GM18499 (cell line): Measurements from ENCODE around the gene SLAIN1.
A peak's percentile ranks its signal among the peaks of the same experiment; 100 is the strongest.

Source experiments
- ATAC-seq: cut with Tn5 transposase; IDR thresholded peaks from one replicate; pipeline ENCODE4 v1.9.1; 2021; ENCODE audit warnings: moderate number of reproducible peaks; ENCODE audit not compliant: insufficient read depth, unreplicated experiment

The SLAIN1 gene

GRCh38 chr13:77703408-77703807 is 5.9 kb downstream of the SLAIN1 start:
- ATAC-seq = no peak

GRCh38 chr13:77714119-77714755 is 16.8 kb downstream of the SLAIN1 start:
- ATAC-seq = no peak

- no peak for ATAC-seq
Observed at GRCh38 chr13:77715233-77715891, 17.9 kb downstream of the SLAIN1 start.

GRCh38 chr13:77716692-77717091 is 19.2 kb downstream of the SLAIN1 start:
- ATAC-seq = no peak

GRCh38 chr13:77717508-77717907 is 20.0 kb downstream of the SLAIN1 start:
- no peak for ATAC-seq

GRCh38 chr13:77719128-77719527 is 21.6 kb downstream of the SLAIN1 start:
- no peak for ATAC-seq

- ATAC-seq = no peak
Observed at GRCh38 chr13:77720988-77721387, 23.5 kb downstream of the SLAIN1 start.

- ATAC-seq = no peak
Observed at GRCh38 chr13:77724092-77724491, 26.6 kb downstream of the SLAIN1 start.

GRCh38 chr13:77725071-77725470 is 27.6 kb downstream of the SLAIN1 start:
- ATAC-seq = no peak

GRCh38 chr13:77728265-77729125 is 31.0 kb downstream of the SLAIN1 start:
- ATAC-seq = no peak

GRCh38 chr13:77729502-77730221 is 32.2 kb downstream of the SLAIN1 start:
- peak; percentile 96 for ATAC-seq

GRCh38 chr13:77730572-77730971 is 33.1 kb downstream of the SLAIN1 start:
- ATAC-seq = no peak

- no peak for ATAC-seq
Observed at GRCh38 chr13:77732287-77732686, 34.8 kb downstream of the SLAIN1 start.

- no peak for ATAC-seq
Observed at GRCh38 chr13:77733674-77734073, 36.2 kb downstream of the SLAIN1 start.

- ATAC-seq = no peak
Observed at GRCh38 chr13:77737583-77738200, 40.2 kb downstream of the SLAIN1 start.

GRCh38 chr13:77740097-77740735 is 42.7 kb downstream of the SLAIN1 start:
- no peak for ATAC-seq

GRCh38 chr13:77740931-77741596 is 43.6 kb downstream of the SLAIN1 start:
- no peak for ATAC-seq

GRCh38 chr13:77741597-77741972 is 44.1 kb downstream of the SLAIN1 start:
- no peak for ATAC-seq

GRCh38 chr13:77742801-77743200 is 45.3 kb downstream of the SLAIN1 start:
- no peak for ATAC-seq
